ENCODE results near the gene TLK2. TPM values are rescaled to one million over a fixed set of nuclear protein-coding genes. Genes with fewer than 3 reads are reported as not detected.

The TLK2 gene
- total RNA-seq, 1 experiment from 2014 or later = 54.6 TPM

DNA sequence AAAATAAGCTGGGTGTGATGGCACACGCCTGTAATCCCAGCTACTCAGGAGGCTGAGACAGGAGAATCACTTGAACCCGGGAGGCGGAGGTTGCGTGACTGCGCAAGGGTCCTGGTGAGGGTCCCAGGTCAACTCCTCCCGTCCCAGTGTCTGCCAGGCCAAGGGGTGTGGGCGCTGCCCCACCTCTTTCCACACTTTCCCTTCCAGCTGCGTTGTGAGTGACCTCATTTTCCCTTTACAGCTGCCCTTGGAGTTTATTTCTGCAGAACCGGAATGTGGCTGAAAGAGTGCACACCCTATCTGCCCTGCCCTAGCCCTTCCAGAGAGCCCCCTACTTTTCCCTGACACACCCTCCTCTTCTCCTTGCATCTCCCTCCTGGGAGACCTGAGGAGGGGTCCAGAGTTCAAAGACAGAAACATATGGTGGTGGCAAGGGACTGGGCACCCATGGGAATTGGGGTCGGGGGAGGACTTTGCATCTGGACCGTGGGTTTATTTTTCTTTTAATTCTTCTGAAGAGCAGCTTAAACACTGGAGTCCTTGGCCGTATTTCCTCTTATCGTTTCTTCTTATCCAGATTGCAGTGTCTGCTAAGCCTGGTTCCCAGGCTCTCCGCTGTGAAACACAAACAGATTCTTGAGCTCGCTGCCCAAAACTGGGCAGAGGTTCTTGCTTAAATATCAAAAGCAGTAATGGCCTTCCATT lies 169.8 kb downstream of the TLK2 start:
- Histone ChIP-seq H3K4me3 (ENCODE audit: low read depth in 2 of 2, low read length in 2 of 2) (no peak overlapping the region), H3K36me3 (ENCODE audit: control insufficient read depth, insufficient read depth, low read length) (no peaks in the 10 kb centered on the region), H3K9me3 (ENCODE audit: control insufficient read depth, insufficient read depth, low read depth, low read length) (no peaks in the 10 kb centered on the region), H3K4me1 (ENCODE audit: control insufficient read depth, insufficient read depth, low read length) (peaks cover 28% of the 10 kb centered on the region), H3K27me3 (ENCODE audit: control insufficient read depth, insufficient read depth, low read length) (no peaks in the 10 kb centered on the region), H3K27ac (ENCODE audit: low read length) (no peak overlapping the region)
- BruUV-seq (replicated peaks) = no TSS peak
- ATAC-seq = no peak
- POLR2A ChIA-PET = interaction anchor here (0.6 kb wide), 1 partner anchor 262 kb away, joined by 4 read pairs; no protein-coding TSS in a partner anchor
- intact Hi-C loops (cut with micrococcal nuclease; ENCODE audit: unreplicated experiment) (no loop called here), in situ Hi-C loops (cut with HindIII; ENCODE audit: low pct_unique_long_range_greater_than_20kb, low sequenced_read_pairs) (no loop called here)
- no peak for TF ChIP-seq SIN3A (IDR thresholded peaks at IDR 0.05; ENCODE audit: borderline replicate concordance, insufficient read depth, low read depth, low read length)
- no peak for TF ChIP-seq CTCF (IDR thresholded peaks at IDR 0.05)
- TF ChIP-seq POLR2AphosphoS5 (IDR thresholded peaks at IDR 0.05; ENCODE audit: low read depth, low read length) = no peak
- TF ChIP-seq, protein P1, sequence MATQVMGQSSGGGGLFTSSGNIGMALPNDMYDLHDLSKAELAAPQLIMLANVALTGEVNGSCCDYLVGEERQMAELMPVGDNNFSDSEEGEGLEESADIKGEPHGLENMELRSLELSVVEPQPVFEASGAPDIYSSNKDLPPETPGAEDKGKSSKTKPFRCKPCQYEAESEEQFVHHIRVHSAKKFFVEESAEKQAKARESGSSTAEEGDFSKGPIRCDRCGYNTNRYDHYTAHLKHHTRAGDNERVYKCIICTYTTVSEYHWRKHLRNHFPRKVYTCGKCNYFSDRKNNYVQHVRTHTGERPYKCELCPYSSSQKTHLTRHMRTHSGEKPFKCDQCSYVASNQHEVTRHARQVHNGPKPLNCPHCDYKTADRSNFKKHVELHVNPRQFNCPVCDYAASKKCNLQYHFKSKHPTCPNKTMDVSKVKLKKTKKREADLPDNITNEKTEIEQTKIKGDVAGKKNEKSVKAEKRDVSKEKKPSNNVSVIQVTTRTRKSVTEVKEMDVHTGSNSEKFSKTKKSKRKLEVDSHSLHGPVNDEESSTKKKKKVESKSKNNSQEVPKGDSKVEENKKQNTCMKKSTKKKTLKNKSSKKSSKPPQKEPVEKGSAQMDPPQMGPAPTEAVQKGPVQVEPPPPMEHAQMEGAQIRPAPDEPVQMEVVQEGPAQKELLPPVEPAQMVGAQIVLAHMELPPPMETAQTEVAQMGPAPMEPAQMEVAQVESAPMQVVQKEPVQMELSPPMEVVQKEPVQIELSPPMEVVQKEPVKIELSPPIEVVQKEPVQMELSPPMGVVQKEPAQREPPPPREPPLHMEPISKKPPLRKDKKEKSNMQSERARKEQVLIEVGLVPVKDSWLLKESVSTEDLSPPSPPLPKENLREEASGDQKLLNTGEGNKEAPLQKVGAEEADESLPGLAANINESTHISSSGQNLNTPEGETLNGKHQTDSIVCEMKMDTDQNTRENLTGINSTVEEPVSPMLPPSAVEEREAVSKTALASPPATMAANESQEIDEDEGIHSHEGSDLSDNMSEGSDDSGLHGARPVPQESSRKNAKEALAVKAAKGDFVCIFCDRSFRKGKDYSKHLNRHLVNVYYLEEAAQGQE (IDR thresholded peaks at IDR 0.05; ENCODE audit: insufficient read depth in 1 of 2, low read depth in 2 of 2, low read length in 1 of 2) = no peak
- TF ChIP-seq TCF7L2 (IDR thresholded peaks at IDR 0.05; ENCODE audit: low read depth, low read length) = no peak
- CTCF ChIA-PET = no interaction called here
- DNase-seq (ENCODE audit: low read depth, low spot score) = no peak

DNA sequence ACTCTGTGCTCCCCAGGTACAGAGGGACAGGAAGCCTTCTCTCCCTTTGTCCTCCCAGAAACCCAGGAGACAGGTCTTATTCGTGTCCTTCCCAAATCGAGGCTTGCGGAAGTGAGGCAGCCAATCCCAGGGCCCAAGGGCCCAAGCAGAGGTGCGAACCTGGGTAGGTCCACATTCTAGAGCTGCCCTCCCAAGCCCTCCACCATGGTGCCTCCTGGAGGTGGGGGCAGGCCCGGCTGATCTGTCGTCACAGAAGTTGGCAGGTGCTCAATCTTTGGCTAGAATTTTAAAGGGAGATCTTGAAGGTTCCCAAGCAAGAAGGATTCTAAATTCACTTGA lies 170.3 kb downstream of the TLK2 start:
- no TSS peak for BruUV-seq (replicated peaks)

More for the DNA sequence above, 170.3 kb downstream of the TLK2 start:
- no peak for DNase-seq (ENCODE audit: low read depth, low spot score)
- peaks cover 33% of the 10 kb centered on the region for H3K4me1 ChIP-seq (ENCODE audit: control insufficient read depth, insufficient read depth, low read length)
- TF ChIP-seq TCF7L2 (IDR thresholded peaks at IDR 0.05; ENCODE audit: low read depth, low read length) (no peak), SIN3A (IDR thresholded peaks at IDR 0.05; ENCODE audit: borderline replicate concordance, insufficient read depth, low read depth, low read length) (no peak), CTCF (IDR thresholded peaks at IDR 0.05) (no peak), POLR2AphosphoS5 (IDR thresholded peaks at IDR 0.05; ENCODE audit: low read depth, low read length) (no peak)
- TF ChIP-seq, protein P1 (IDR thresholded peaks at IDR 0.05; ENCODE audit: insufficient read depth in 1 of 2, low read depth in 2 of 2, low read length in 1 of 2) = no peak
- intact Hi-C loops (cut with micrococcal nuclease; ENCODE audit: unreplicated experiment) = no loop called here
- H3K36me3 ChIP-seq (ENCODE audit: control insufficient read depth, insufficient read depth, low read length) = no peaks in the 10 kb centered on the region
- ATAC-seq = no peak
- no peak overlapping the region for H3K4me3 ChIP-seq (ENCODE audit: low read depth in 2 of 2, low read length in 2 of 2)
- ChIA-PET CTCF (no interaction called here), POLR2A (no interaction called here)
- in situ Hi-C loops (cut with HindIII; ENCODE audit: low pct_unique_long_range_greater_than_20kb, low sequenced_read_pairs) = no loop called here
- no peaks in the 10 kb centered on the region for H3K27me3 ChIP-seq (ENCODE audit: control insufficient read depth, insufficient read depth, low read length)
- no peak overlapping the region for H3K27ac ChIP-seq (ENCODE audit: low read length)
- H3K9me3 ChIP-seq (ENCODE audit: control insufficient read depth, insufficient read depth, low read depth, low read length) = no peaks in the 10 kb centered on the region

Measured in Panc1 (cell line).